Muscle of leg (tissue), 11 donors: ENCODE measurements around the gene BCL2. TPM values are rescaled to one million over a fixed set of nuclear protein-coding genes. Genes with fewer than 3 reads are reported as not detected.
A peak's percentile ranks its signal among the peaks of the same experiment; 100 is the strongest.

Source experiments
- DNase-seq: peaks from one replicate; pipeline ENCODE4 v3.0.0; 2013
- H3K27ac ChIP-seq: one replicate; pipeline ENCODE4 v1.5.1; 2013; ENCODE audit warnings: mild to moderate bottlenecking, low read length, control low read depth
- H3K27me3 ChIP-seq: one replicate; pipeline ENCODE4 v1.6.1; 2013; ENCODE audit warnings: low read length; ENCODE audit not compliant: control insufficient read depth, insufficient read depth
- H3K36me3 ChIP-seq: one replicate; pipeline ENCODE4 v1.6.1; 2013; ENCODE audit warnings: low read length; ENCODE audit not compliant: control insufficient read depth, insufficient read depth
- H3K4me1 ChIP-seq: one replicate; pipeline ENCODE4 v1.6.1; 2013; ENCODE audit warnings: low read length; ENCODE audit not compliant: control insufficient read depth, insufficient read depth
- H3K4me3 ChIP-seq: one replicate; pipeline ENCODE4 v1.5.1; 2013; ENCODE audit warnings: low read length, control low read depth
- H3K9me3 ChIP-seq: replicated peaks from 2 replicates; pipeline ENCODE4 v1.6.1; 2013; ENCODE audit warnings: low read depth, low read length; ENCODE audit not compliant: control insufficient read depth
- WGBS: methylation state at CpG from one replicate; pipeline ENCODE4 v1.1.5; 2013; ENCODE audit warnings: missing lambda C conversion rate; ENCODE audit not compliant: insufficient coverage; 5-methylcytosine and 5-hydroxymethylcytosine counted together
- polyA plus RNA-seq, 8 donors: library from polyadenylated mRNA; unstranded; fragments of 120-200 nt; gene quantifications; one replicate each; pipeline versions ENCODE4 v1.2.1 to v1.2.3, GENCODE V29; 2013; ENCODE audit warnings: inconsistent platforms in 1 of 8, low replicate concordance in 1 of 8; ENCODE audit not compliant: insufficient read length in 8 of 8, insufficient read depth in 1 of 8
- total RNA-seq: library from RNA; stranded (reverse); fragments of 120-200 nt; gene quantifications from one replicate; pipeline ENCODE4 v1.2.4, GENCODE V29; 2013

The BCL2 gene
- total and polyA plus RNA-seq, 9 donors, result 13.0 to 22.3 (median 16.5) TPM

GRCh38 chr18:63320123-63320974 is 780 bp upstream of the BCL2 start:
- DNase-seq, result peak; percentile 98
- H3K9me3 ChIP-seq, result no peaks in the 10 kb centered on the region
- H3K27me3 ChIP-seq, result no peaks in the 10 kb centered on the region
- H3K4me1 ChIP-seq, result peaks cover 20% of the 10 kb centered on the region
- H3K36me3 ChIP-seq, result no peaks in the 10 kb centered on the region
- WGBS, result under 1% methylated on average over 81 of the region's 92 CpGs
- H3K27ac ChIP-seq, result peak overlapping the region; percentile 78
- peak overlapping the region; percentile 51 for H3K4me3 ChIP-seq

DNA sequence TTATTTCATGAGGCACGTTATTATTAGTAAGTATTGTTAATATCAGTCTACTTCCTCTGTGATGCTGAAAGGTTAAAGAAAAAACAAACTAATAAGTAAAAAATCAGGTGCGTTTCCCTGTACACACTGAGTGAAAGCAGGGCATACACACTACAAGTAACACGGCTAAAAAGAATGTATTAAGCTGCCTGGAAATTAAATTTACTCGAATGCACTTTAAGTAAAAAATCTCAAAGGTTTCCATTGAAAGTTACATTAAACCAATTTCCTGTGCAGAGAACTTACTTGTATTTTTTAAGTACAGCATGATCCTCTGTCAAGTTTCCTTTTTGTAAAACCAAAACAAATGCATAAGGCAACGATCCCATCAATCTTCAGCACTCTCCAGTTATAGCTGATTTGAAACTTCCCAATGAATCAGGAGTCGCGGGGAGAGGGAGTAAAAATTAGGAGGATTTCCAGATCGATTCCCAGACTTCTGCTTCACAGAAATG is 633 bp downstream of the BCL2 start:
- DNase-seq, result peak; percentile 28
- H3K9me3 ChIP-seq, result no peaks in the 10 kb centered on the region
- no CpG with 5 or more reads among the region's 8 CpGs for WGBS
- H3K4me3 ChIP-seq, result peak overlapping the region; percentile 78
- peaks cover 23% of the 10 kb centered on the region for H3K4me1 ChIP-seq
- H3K27me3 ChIP-seq, result no peaks in the 10 kb centered on the region
- no peaks in the 10 kb centered on the region for H3K36me3 ChIP-seq
- peak overlapping the region; percentile 77 for H3K27ac ChIP-seq

DNA sequence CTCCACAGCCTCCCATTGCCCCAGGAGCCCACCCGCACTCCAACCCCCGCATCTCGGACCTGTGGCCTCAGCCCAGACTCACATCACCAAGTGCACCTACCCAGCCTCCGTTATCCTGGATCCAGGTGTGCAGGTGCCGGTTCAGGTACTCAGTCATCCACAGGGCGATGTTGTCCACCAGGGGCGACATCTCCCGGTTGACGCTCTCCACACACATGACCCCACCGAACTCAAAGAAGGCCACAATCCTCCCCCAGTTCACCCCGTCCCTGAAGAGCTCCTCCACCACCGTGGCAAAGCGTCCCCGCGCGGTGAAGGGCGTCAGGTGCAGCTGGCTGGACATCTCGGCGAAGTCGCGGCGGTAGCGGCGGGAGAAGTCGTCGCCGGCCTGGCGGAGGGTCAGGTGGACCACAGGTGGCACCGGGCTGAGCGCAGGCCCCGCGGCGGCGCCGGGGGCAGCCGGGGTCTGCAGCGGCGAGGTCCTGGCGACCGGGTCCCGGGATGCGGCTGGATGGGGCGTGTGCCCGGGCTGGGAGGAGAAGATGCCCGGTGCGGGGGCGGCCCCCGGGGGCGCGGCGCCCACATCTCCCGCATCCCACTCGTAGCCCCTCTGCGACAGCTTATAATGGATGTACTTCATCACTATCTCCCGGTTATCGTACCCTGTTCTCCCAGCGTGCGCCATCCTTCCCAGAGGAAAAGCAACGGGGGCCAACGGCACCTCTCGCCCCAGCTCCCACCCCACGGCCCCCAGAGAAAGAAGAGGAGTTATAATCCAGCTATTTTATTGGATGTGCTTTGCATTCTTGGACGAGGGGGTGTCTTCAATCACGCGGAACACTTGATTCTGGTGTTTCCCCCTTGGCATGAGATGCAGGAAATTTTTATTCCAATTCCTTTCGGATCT is 1.3 kb downstream of the BCL2 start:
- Histone ChIP-seq H3K27ac (peak overlapping the region; percentile 37), H3K9me3 (no peaks in the 10 kb centered on the region), H3K4me3 (peak overlapping the region; percentile 78), H3K27me3 (no peaks in the 10 kb centered on the region), H3K36me3 (no peaks in the 10 kb centered on the region), H3K4me1 (peaks cover 23% of the 10 kb centered on the region)
- DNase-seq, result peak; percentile 78
- WGBS, result 4% methylated on average over 44 of the region's 66 CpGs

DNA sequence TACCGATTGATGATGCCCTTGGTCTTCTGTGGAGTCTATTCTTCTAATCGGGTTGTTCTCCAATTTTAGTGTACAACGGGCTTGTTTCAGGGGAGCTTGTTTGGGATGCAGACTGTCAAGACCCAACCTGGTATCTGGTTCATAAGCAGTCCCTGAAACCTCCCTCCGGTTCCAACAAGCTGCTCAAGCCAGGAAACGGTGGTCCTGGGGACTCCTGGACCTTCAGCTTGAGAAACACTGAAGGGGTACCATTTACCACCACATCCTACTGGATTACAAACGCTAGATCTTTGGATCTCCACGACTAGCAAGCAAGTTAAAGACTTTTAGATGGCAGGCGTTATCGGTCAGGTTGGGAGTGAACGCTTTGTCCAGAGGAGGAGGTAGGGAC is 2.0 kb downstream of the BCL2 start:
- peaks cover 19% of the 10 kb centered on the region for H3K4me1 ChIP-seq
- peak overlapping the region; percentile 15 for H3K27ac ChIP-seq
- H3K27me3 ChIP-seq, result no peaks in the 10 kb centered on the region
- H3K9me3 ChIP-seq, result no peaks in the 10 kb centered on the region
- H3K36me3 ChIP-seq, result no peaks in the 10 kb centered on the region
- H3K4me3 ChIP-seq, result peak overlapping the region; percentile 78
- peak; percentile 30 for DNase-seq
- 54% methylated on average over 3 of the region's 10 CpGs for WGBS

DNA sequence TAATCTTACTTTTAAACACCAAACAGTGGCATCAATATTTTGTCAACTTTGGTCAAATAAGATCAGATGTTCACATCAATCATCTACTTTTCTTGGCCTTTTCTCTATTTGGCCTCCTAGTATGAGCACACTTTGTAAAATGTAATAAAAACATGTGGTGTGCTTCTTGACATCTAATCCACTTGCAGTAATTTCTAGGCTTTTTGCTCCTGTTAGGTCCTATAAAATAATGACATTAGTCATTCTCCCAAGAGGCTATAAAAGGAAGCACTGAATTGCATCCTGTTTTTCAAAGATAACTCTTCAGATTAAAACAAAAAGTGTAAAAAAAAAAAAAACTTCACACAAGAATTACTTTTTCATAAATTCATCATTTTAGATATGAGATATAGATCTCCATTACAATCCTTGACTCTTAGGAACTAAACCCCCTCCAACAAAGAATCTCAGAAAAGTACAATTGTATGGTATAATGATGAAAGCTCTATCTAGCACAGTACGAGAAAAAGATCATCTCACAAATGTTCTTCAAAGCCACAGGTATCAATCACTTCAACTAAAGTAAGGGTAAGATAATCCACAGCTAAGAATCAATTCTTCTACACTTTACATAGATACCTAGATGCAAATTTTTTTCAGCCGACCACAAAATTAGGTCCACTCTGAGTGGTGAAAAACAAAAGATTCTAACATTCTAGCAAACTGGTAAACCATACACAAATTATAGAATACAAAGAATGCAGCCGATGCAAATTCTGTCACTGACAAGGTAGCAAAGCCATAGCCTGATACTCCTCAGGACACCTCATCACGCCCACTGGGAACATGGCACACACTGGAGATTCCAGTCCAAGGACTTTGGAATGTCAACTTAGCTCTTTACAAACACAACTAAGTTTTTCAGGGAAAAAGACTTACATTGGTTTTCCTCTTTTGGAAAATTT is 2.7 kb downstream of the BCL2 start:
- peak overlapping the region; percentile 14 for H3K27ac ChIP-seq
- H3K9me3 ChIP-seq, result no peaks in the 10 kb centered on the region
- no peaks in the 10 kb centered on the region for H3K27me3 ChIP-seq
- peaks cover 19% of the 10 kb centered on the region for H3K4me1 ChIP-seq
- peak overlapping the region; percentile 78 for H3K4me3 ChIP-seq
- peak; percentile 36 for DNase-seq
- WGBS, result 83% methylated on average over 1 of the region's 4 CpGs
- no peaks in the 10 kb centered on the region for H3K36me3 ChIP-seq

DNA sequence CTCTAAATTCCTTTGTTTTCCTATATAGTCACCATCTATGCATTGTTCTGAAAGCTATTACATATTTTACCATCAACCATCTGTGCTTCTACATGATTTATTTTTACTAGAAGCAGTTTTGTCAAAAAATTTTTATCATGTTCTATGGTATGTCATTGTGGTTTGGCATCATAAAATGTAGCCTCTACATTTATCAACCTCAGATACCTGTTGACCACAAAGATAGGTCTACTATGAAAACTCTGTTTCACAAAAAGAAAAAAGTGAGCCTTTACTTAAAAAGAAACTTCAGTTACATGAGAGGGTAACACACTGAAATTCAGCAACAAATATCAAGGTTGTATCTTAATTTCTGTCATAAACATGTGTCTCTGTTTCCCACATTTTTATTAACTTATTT is 3.7 kb downstream of the BCL2 start:
- no peaks in the 10 kb centered on the region for H3K9me3 ChIP-seq
- H3K27ac ChIP-seq, result no peak overlapping the region
- H3K4me3 ChIP-seq, result no peak overlapping the region
- no peak for DNase-seq
- no peaks in the 10 kb centered on the region for H3K27me3 ChIP-seq
- H3K4me1 ChIP-seq, result peaks cover 15% of the 10 kb centered on the region
- peaks cover 3% of the 10 kb centered on the region for H3K36me3 ChIP-seq

DNA sequence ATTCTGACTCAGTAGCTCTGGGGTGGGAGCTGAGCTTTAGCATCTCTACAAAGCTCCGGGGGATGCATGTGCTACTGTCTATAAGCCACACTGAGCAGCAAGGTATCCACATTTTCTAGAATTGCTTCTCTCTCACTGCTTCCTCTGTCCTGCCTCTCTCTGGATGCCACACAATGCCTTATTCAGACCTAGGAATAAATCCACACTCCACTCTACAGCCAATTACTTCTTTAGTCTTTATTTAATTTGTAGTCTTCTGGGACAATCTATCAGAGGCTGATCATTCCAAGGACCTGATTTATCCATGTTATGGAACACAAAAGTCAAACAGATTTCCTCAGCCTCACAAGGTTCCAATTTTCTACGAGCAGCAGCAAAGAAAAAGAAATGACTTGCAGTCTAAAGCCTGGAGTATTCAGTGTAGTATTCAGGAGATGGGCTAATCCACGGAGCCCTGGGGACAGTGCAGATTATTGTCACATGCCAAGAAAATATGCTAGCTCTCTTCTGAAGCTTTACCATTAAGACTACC is 4.4 kb downstream of the BCL2 start:
- Histone ChIP-seq H3K36me3 (peaks cover 3% of the 10 kb centered on the region), H3K27ac (no peak overlapping the region), H3K9me3 (no peaks in the 10 kb centered on the region), H3K4me1 (peaks cover 12% of the 10 kb centered on the region), H3K4me3 (no peak overlapping the region), H3K27me3 (no peaks in the 10 kb centered on the region)
- 100% methylated on average over 1 of the region's 3 CpGs for WGBS
- peak; percentile 46 for DNase-seq

- Histone ChIP-seq H3K36me3 (peaks cover 3% of the 10 kb centered on the region), H3K27me3 (no peaks in the 10 kb centered on the region), H3K4me3 (no peak overlapping the region), H3K4me1 (peaks cover 12% of the 10 kb centered on the region), H3K27ac (no peak overlapping the region), H3K9me3 (no peaks in the 10 kb centered on the region)
- DNase-seq, result peak; percentile 25
- WGBS, result 89% methylated on average over 1 of the region's 4 CpGs
Observed at GRCh38 chr18:63314062-63314790, 5.3 kb downstream of the BCL2 start.

DNA sequence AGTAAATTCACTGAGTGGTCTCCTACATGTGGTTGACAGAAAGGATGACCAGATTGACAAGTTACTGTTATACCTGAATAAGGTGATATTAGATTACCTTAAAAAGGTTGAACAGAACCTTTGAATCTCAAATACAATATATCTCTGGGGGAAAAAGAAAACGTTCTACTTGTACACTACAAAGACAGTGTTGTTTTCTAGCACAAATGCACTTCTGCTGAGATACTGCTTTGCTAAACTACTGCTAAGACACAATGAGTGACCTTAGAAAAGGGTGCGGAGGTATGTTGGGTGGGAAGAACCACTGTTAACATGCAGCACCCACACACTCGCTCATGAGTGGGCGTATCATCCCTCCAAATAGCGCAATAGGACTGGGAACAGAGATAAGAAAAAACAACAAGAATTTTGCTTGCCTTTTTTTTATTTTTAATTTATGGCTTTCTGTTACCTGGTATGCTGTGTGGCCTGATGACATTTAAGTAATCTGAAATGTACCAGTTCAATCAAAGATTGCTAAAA is 6.1 kb downstream of the BCL2 start:
- Histone ChIP-seq H3K27ac (no peak overlapping the region), H3K4me1 (peaks cover 11% of the 10 kb centered on the region), H3K4me3 (no peak overlapping the region), H3K27me3 (no peaks in the 10 kb centered on the region), H3K36me3 (peaks cover 3% of the 10 kb centered on the region), H3K9me3 (no peaks in the 10 kb centered on the region)
- DNase-seq, result no peak
- WGBS, result no CpG with 5 or more reads among the region's 5 CpGs
